H1 (cell line): ENCODE results near the gene SLC12A7. TPM values are rescaled to one million over a fixed set of nuclear protein-coding genes. Genes with fewer than 3 reads are reported as not detected.

Experiments
- CBX5 ChIP-seq: fragments of 300-800, 300-1000 bp; sonication (generic); IDR thresholded peaks from 2 replicates; pipeline ENCODE4 v1.7.1; 2016; ENCODE audit warnings: antibody characterized with exemption, low read length, low read depth
- CHD7 ChIP-seq: fragments of 300-600 bp; sonication (generic); IDR thresholded peaks from 2 replicates; pipeline ENCODE4 v1.7.1; 2012; ENCODE audit warnings: low read length, moderate library complexity, mild to moderate bottlenecking, inconsistent platforms; ENCODE audit not compliant: insufficient replicate concordance
- EGR1 ChIP-seq: IDR thresholded peaks from 2 replicates; pipeline ENCODE4 v1.6.1; 2011; ENCODE audit warnings: low read depth, low read length, borderline replicate concordance
- EZH2 ChIP-seq: fragments of 200-600 bp; sonication (generic); IDR thresholded peaks from 2 replicates; pipeline ENCODE4 v1.7.1; 2012; ENCODE audit warnings: low read depth, mild to moderate bottlenecking, moderate library complexity, low read length, inconsistent platforms; ENCODE audit not compliant: severe bottlenecking
- FOSL1 ChIP-seq: IDR thresholded peaks from 2 replicates; pipeline ENCODE4 v1.6.1; 2011; ENCODE audit warnings: mild to moderate bottlenecking, low read depth, low read length, moderate library complexity; ENCODE audit not compliant: insufficient read depth
- PHF8 ChIP-seq: fragments of 200-600 bp; sonication (generic); conservative IDR thresholded peaks from 2 replicates; pipeline ENCODE4 v1.7.1; 2012; ENCODE audit warnings: low read depth, mild to moderate bottlenecking, inconsistent platforms, low read length, moderate library complexity
- polyA plus RNA-seq, 7 experiments: library from polyadenylated mRNA; depleted of rRNA in 3 of 7; stranded (reverse) in 5 of 7; unstranded in 2 of 7; fragments of >200 nt in 5 of 7; fragments of 200-250 nt in 2 of 7; gene quantifications; 1 replicate in 5 of 7; 2 replicates in 1 of 7; 4 replicates in 1 of 7; pipeline versions ENCODE4 v1.2.1 to v1.2.3, GENCODE V29; 2011 to 2013; ENCODE audit warnings: missing spikeins in 2 of 7, mixed read lengths in 2 of 7
- total RNA-seq: library from RNA; stranded (reverse); fragmentation: NEBNext Ultra II Directional; extraction: Animal tissue kit (Norgen Biotek cat#: 25700); gene quantifications from 2 replicates; pipeline ENCODE4 v1.2.1, GENCODE V29; 2021

SLC12A7 gene
- total and polyA plus RNA-seq, 2 of the 8 experiments (the other 6 are each of a cell fraction or from before 2014, with no cell fraction given): 23.5 to 39.7 TPM

- TF ChIP-seq CHD7 (no peak), PHF8 (no peak), EGR1 (no peak), EZH2 (no peak), CBX5 (no peak), FOSL1 (no peak)
These were observed 55.8 kb downstream of the SLC12A7 start (continued) for GRCh38 chr5:1055896-1056610.
